COLO668 (cell line): ENCODE measurements around the gene TRAF7.

ENCODE experiments used
- DNase-seq: peaks from one replicate; lab custom pipeline; 2025; ENCODE audit not compliant: unreplicated experiment; lab: John Stamatoyannopoulos, UW

Gene TRAF7

DNA sequence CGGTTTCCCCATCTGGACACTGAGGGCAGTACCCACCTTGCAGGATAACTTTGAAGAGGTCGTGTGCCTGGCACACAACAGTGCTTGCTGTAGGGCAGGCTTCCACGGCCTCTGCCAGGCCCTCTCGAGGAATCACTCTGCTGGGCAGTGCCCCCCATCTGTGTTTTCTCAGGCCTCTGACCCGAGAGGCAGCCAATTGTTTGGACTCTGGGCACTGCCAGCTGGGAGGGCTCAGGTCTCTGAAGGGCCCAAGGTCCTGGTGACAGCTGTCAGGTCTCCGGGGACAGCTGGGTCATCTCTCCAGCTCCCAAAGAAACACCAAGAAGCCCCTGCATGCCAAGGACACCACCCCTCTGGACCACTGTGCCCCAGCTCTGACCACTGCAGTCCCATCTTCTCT, 8.2 kb upstream of the TRAF7 start:
- DNase-seq = no peak

DNA sequence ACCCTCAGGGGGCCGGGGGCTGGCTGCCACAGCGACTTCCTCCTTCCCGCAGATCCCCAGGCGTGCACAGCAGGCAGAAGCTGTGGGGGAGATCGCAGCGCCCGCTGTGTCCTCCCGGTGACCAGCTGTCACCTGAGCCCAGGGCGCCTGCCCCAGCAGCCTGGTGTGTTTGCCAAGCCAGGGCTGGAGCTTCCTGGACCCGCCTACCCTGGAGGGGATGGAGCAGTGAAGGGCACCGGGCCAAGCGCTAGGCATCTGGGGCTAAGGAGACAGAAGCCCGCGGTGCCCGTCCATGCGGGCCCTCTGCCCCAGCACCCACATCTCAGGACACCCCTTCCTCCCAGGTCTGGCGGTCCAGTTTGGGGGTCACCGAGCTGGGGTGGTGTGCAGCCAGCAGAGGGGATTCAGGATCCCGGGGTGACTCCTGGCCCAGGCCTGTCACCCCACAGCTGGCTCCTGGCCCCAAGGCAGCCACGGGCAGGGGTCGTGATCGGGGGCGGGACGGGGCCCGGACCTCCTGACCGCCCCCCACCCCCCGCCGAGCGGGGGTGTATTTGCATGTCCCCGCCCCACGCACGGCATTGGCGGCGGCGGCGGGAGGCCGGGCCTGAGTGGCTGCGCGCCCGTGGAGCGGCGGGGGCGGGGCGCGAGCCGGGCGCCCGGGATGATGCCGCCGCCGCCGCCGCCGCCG, 7.5 kb upstream of the TRAF7 start, which contains the start of gene RAB26:
Gene RAB26 (plus strand): TSS at position 645 of the 691 bp plus-strand sequence. CDS start 159 bp downstream, outside the sequence.
- peak; percentile 96 for DNase-seq

DNA sequence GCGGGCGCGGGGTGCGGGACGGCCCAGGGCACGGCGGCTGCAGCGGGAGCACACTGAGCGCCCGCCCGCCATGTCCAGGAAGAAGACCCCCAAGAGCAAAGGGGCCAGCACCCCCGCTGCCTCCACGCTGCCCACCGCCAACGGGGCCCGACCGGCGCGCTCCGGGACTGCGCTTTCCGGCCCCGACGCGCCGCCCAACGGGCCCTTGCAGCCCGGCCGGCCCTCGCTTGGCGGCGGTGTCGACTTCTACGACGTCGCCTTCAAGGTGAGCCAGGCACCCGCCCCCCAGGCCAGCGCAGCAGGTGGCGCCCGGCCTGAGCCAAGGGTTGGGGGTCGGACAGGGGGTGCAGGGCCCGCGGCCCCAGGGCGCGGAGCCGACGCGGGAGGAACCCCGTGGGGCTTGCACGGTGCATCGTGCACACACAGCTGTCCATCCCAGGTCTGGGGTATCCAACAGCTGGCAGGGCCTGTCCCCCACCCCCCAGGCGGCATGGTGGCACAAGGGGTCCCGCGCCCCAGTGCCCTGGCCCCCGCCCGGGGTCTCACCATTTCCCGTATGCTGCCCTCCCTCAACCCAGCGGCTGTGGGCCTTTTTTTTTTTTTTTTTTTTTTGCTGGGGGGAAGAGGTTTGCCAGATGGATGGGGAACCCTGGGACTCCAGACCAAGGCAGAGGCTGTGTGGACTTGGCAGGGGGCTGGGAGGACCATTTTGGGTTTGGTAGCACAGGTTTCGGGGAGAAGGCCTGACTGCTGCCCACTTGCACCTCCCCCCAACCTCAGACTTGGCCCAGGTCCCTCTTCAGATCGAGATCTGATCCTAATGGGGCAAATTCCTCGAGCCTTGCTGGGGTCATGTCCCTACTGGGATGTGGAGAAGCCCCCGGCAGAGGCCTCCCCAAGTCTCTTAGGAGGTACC, 6.6 kb upstream of the TRAF7 start:
- DNase-seq = peak; percentile 69

DNA sequence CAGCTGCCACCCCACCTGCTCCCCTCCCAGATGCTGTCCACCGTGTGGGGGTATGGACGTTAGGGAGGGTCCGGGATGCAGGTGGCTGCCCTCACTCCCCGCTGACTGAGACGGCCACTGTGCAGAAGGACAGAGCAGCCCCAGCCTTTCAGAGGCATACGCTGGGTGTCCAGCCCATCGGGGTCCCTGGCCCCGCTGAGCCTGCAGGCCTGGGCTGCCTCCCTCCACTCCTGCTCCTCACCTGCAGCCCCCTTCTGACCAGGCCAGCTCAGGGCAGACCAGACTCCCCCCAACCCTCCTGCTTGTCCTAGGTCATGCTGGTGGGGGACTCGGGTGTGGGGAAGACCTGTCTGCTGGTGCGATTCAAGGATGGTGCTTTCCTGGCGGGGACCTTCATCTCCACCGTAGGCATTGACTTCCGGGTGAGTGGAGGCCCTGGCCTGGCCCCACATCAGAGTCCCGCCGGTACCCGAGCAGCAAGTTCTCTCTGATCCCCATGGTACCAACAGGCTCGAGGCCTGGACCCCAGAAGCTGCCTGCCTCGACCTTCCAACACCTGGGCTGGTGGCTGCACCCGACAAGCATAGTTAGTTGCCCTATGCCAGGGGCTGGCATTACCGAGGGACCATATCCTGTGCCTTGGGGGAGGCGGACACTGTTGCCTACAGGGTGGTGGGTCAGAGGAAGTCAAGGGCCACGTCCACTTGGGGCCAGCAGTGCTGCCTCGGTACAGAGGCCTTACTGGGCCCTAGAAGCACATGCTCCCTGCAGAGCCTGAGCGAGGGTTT, 5.8 kb upstream of the TRAF7 start:
- DNase-seq = peak; percentile 37

DNA sequence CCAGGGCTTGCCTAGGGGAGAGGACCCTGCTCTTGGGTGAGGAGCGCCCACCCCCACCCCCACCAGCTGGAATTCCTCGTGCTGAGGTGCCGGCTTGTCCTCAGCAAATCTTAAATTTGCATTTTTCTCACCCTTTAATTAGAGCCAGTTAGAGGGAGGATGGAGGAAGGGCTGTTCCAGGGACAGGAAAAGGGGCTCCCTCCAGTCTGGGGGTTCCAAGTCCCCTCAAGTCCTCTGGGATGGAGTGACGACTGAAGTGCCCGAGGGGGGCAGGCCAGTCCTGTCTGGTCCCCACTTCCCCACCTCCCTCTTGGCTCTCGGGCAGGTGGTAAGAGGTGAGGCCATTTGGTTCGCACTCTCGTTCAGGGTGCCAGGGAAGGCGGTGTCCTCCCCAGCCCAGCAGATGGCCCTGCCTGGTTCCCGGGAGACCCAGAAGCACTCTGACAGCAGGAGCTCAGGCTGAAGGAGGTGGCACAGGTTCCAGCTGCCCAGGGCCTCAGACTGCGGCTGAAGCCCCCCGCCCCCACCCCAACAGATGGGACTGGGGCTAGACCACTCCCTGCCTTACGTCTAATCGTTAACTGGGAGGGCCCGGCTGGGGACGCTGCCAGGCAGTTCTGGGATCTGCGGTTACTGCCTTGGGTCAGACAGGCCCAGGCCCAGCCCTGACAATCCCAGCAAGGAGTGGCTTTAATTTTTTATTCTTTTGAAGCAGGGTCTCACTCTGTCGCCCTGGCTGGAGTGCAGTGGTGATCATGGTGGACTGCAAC, 5.0 kb upstream of the TRAF7 start:
- DNase-seq = peak; percentile 81

GRCh38 chr16:2151188-2152091, 4.1 kb upstream of the TRAF7 start:
- no peak for DNase-seq

- DNase-seq = peak; percentile 59
Measured at GRCh38 chr16:2152695-2153506, 2.7 kb upstream of the TRAF7 start.

DNA sequence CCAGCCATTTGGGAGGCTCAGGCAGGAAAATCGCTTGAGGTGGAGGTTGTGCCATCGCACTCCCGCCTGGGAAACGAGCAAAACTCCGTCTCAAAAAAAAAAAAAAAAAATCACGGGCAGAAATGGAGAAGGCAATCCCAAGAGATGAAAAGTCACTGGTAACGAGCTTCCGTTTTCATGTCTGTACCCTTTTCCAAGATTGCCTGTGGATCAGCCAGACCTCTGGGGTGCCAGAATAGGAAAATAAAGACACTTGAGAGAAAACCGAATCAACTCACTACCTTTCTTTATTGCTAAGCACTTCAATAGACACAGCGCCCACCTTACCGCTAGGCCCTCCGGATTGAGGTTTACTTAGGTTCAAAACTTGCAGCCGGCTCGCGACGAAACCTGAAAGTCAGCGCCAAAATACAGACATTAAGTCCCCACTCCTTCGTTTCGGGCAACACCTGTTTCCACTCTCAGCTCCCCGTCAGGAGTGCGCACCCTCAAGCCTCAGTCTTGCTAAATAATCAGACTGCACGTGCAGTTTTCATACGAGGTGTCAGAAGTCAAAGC, 970 bp upstream of the TRAF7 start:
- no peak for DNase-seq

DNA sequence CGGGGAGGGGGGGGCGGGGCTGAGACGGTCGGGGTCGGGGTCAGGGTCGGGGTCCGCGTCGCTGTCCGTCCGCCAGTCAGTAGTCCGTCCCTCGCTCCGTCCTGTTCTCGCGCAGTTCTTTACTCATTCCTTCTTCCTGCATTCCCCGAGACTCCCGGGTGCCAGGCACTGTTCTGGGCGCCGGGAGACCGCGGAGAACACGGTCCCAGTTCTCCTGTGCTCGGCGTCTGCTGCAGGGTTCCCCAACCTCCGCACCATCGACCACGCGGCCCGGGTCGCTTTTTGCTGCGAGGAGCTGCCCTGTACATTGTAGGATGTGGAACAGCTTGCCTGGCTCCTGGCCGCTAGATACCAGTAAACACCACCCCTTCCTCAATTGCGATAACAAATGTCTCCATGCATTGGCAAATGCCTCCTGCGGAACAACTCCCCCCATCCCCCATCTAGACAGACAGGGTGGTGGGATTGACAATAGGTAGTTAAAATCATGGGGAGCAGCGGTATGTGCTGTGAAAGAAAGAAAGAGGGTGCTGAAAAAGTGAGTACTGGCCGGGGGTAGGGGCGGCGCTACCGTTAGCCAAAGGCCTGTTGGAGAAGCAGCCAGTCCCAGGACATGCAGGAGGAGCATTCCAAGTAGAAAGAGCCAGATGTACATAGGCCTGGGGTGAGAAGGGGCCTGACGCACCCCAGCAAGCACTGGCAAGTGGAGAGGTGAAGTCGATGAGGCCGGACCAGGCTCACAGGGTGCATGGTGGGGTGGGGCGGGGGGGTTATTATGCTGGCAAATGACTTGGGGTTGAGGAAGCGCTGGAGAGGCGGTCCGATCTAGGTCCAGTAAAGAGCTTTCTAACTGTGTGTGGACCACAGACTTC, 631 bp downstream of the TRAF7 start:
- DNase-seq = peak; percentile 28

- DNase-seq = no peak
Measured at GRCh38 chr16:2156849-2157224, 1.3 kb downstream of the TRAF7 start.

- DNase-seq = peak; percentile 44
Measured at GRCh38 chr16:2157480-2158261, 2.1 kb downstream of the TRAF7 start.

GRCh38 chr16:2158262-2158638, 2.7 kb downstream of the TRAF7 start:
- DNase-seq = no peak

GRCh38 chr16:2159175-2159838, 3.7 kb downstream of the TRAF7 start:
- DNase-seq = no peak

- no peak for DNase-seq
Measured at GRCh38 chr16:2160915-2161551, 5.5 kb downstream of the TRAF7 start.

DNA sequence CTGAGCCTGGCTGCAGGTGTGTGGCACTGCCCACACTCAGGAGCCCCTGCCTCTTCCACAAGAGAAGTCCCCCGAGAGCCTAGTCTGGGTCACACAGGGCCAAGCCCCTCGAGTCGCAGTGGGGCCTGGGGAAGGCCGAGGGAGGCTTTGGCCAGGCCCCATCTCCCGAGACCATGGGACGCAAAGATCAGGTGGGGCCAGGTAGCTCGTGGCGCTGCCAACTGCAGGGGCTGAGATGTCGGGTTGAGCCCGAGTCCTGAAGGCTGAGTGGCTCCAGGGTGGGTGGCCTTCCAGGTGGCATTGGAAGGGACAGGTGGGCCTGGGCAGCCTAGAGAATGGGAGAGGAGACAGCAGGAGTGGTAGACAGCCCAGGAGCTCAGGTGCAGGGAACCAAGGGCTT, 6.3 kb downstream of the TRAF7 start:
- DNase-seq = no peak

DNA sequence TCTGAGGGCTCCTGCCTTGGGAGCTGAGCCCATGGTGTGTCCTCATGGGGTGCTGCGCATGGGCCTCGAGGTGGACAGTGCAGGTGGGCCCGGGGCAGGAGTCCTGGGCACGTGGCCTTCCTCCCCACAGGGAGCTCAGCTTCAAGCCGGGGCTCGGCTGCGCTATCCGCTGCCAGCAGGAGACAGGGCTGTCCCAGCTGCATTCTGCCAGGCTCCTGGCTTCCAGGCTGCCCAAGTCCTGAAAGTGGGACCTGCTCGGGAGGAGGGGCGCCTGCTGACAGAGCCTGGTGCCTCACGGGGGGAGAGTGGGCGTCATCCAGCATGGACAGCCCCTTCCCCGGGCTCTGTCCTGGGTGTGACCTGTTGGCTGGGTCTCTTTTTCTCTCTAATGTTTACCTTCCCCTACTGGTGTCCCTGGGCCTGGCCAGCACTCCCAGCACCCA, 7.1 kb downstream of the TRAF7 start:
- DNase-seq = peak; percentile 55
